ENCODE data around the gene OR1A2.
"Not testable (repeated sequence)": the region's sequence is repeated elsewhere in the genome, so short reads cannot be mapped to it uniquely, and the experiment has no call there.

- TF ChIP-seq CTCF (IDR thresholded peaks at IDR 0.05; ENCODE audit: poor library complexity); EZH2phosphoT487 (IDR thresholded peaks at IDR 0.05; ENCODE audit: low read depth, severe bottlenecking, unreplicated experiment): not testable (repeated sequence)
Observed at GRCh38 chr17:3219978-3220377, 22.7 kb downstream of the OR1A2 start.
